Gastroesophageal sphincter (tissue), 3 donors: ENCODE results near the gene DMD.

Source experiments
- EP300 ChIP-seq: sonication (generic); formaldehyde crosslinking; IDR thresholded peaks from one replicate; pipeline ENCODE4 v1.6.1; 2017; ENCODE audit warnings: antibody characterized with exemption, mild to moderate bottlenecking
- TF ChIP-seq, protein P1 (sequence below), 4 experiments: fragments of 200-600 bp in 2 of 4; fragments of 450-650 bp in 2 of 4; sonication (generic) in 1 of 4; IDR thresholded peaks; one replicate each; pipeline ENCODE4 v1.5.1; 2017 to 2019; ENCODE audit warnings: antibody characterized with exemption in 4 of 4, mild to moderate bottlenecking in 2 of 4, moderate library complexity in 2 of 4

DNA sequence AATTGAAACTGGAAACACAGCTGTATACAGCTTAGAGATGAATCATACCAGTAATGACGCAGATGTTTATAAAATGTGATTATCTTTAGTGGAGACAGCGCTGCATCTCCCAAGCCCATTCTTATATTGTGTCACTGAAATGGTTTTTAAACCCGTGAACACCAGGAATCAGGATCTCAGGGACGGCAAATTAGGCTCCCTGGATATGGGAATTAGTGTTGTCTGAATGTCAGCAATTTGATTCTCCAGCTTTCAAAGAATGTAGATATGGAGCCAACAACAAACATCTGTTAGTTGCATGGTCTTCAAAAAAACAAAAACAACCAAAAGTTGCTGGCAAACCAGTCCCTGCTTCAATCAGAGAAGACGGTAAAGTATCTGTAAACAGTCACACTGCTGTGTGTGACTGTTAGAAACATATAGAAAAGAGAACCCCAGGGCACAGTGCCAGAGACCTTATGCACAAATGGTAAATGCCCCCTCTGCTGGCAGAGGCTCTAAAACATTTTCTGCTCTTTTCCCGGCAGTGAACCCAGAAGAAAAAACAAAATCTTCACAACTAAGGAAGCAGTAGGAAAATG lies 1787.7 kb downstream of the DMD start:
- TF ChIP-seq, protein P1, sequence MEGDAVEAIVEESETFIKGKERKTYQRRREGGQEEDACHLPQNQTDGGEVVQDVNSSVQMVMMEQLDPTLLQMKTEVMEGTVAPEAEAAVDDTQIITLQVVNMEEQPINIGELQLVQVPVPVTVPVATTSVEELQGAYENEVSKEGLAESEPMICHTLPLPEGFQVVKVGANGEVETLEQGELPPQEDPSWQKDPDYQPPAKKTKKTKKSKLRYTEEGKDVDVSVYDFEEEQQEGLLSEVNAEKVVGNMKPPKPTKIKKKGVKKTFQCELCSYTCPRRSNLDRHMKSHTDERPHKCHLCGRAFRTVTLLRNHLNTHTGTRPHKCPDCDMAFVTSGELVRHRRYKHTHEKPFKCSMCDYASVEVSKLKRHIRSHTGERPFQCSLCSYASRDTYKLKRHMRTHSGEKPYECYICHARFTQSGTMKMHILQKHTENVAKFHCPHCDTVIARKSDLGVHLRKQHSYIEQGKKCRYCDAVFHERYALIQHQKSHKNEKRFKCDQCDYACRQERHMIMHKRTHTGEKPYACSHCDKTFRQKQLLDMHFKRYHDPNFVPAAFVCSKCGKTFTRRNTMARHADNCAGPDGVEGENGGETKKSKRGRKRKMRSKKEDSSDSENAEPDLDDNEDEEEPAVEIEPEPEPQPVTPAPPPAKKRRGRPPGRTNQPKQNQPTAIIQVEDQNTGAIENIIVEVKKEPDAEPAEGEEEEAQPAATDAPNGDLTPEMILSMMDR (IDR thresholded peaks at IDR 0.05), result peak in 2 of 4 experiments; percentile 13 to 33
- no peak for TF ChIP-seq EP300
